ENCODE measurements around the gene ZP3.
"Not testable (repeated sequence)": the region's sequence is repeated elsewhere in the genome, so short reads cannot be mapped to it uniquely, and the experiment has no call there.

The ZP3 gene

DNA sequence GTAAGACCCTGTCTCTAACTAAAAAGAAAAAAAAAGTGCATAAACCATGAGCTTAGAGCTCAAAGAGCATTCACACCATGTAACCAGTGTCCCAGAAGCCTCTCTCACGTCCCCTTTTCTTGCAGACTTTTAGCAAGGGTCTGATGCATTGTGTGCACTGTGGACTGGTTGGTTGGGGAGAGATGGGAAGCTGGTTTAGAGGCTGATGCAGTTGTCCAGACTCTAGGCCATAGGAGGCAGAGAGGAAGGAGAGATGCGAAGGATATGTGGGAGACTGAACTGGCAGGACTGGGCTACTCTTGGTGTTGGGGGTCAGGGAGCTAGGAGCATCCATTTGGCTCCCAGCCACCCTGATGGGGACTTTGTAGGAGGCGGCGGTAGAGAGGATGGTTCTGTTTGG, 17.0 kb upstream of the ZP3 start:
- no peak for DNase-seq

DNA sequence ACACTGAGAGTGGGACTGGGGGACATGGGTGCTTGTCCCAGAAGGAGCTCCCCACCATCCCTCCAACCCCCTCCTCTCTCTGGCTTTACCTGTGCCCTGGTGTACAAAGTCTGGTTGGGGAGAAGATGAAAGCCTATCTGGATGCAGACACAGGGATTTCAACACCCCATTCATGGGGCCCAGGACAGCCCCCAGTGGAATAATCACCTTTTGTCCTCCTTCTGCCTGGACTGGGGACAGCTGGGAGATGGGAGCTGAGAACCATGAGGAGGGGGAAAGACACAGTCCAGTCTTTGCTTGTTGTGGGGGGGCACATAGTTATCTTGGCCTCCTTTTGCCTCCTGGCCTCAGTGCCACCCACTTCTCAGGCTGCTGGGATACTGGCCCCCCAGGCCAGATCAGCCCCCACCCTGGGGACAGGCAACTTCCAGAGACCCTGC, 16.6 kb upstream of the ZP3 start:
- DNase-seq = no peak

GRCh38 chr7:76409537-76409936, 15.2 kb upstream of the ZP3 start, which contains the start of gene SSC4D:
TSS of gene SSC4D (minus strand) at chr7:76409697. CDS start at chr7:76404439, 5,258 bp downstream.
- no peak for DNase-seq

- no peak for DNase-seq
Observed at GRCh38 chr7:76411626-76412025, 13.1 kb upstream of the ZP3 start.

GRCh38 chr7:76412249-76412648, 12.5 kb upstream of the ZP3 start:
- DNase-seq = no peak

DNA sequence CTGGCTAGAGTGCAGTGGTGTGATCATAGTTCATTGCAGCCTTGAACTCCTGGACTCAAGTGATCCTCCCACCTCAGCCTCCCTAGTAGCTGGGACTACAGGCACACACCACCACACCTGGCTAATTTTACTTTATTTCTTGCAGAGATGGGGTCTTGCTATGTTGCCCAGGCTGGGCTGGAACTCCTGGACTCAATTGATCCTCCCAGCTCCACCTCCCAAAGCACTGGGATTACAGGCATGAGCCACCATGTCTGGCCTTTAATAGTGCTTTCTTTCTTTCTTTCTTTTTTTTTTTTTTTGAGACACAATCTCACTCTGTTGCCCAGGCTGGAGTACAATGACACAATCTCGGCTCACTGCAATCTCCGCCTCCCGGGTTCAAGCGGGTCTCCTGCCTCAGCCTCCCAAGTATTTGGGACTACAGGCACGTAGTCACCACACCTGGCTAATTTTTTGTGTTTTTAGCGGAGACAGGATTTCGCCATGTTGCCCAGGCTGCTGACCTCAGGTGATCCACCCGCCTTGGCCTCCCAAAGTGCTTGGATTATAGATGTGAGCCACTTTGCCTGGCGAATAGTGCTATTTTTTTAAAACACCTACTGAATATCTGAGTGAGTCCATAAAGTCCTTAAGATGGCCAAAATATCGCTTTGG, 7.0 kb upstream of the ZP3 start:
- DNase-seq = not testable (repeated sequence)

GRCh38 chr7:76421097-76421496, 3.7 kb upstream of the ZP3 start:
- DNase-seq = not testable (repeated sequence)

DNA sequence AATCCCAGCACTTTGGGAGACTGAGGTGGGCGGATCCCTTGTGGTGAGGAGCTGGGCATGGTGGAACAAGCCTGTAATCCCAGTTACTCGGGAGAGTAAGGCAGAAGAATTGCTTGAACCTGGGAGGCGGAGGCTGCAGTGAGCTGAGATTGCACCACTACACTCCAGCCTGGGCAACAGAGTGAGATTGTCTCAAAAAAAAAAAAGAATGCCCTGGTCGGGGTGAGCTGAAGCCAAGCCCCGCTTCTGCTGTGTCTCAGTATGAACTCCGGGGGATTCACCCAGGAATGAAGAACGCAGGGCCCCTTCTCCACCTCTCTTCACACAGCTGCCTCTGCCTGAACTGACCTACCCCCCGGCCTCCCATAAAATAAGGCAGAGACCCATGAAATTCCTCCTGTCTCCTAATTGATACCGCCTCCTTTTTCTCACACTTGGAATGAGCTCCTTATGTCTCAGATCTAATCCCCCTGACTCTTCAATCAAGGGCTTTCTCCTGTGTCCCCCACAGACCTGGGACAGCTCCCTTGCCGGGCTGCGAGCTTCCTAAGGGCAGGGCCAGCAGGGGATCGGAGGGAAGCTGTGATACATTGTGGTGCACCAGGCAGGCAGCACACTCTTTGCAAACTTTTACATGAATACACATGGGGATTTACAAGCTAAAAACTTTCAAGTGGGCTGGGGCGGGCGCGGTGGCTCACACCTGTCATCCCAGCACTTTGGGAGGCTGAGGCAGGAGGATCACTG, 911 bp upstream of the ZP3 start:
- no peak for DNase-seq

DNA sequence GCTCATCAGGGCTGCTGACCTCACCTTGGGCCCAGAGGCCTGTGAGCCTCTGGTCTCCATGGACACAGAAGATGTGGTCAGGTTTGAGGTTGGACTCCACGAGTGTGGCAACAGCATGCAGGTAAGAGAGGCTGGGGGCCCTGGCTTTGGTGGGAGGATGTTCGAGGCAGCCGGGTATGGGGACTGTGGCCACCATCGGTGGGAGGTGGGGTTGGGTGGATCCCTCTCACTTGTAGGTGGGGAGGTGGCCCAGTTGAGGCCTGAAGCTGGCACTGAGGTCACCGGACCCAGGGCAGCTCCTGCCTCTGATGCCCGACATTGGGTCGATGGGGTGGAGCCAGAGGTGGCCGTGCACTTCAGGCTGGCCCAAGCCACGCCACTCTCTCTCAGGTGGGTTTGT, 406 bp downstream of the ZP3 start:
- DNase-seq = no peak

GRCh38 chr7:76425558-76425957, 808 bp downstream of the ZP3 start:
- not testable (repeated sequence) for DNase-seq

GRCh38 chr7:76426246-76426645, 1.5 kb downstream of the ZP3 start:
- no peak for DNase-seq

GRCh38 chr7:76427635-76428034, 2.9 kb downstream of the ZP3 start:
- DNase-seq = no peak

- no peak for DNase-seq
Observed at GRCh38 chr7:76428149-76428823, 3.5 kb downstream of the ZP3 start.

GRCh38 chr7:76428868-76429805, 4.4 kb downstream of the ZP3 start:
- peak; percentile 0 to 18 for DNase-seq

- DNase-seq = no peak
Observed at GRCh38 chr7:76430211-76430610, 5.5 kb downstream of the ZP3 start.

DNA sequence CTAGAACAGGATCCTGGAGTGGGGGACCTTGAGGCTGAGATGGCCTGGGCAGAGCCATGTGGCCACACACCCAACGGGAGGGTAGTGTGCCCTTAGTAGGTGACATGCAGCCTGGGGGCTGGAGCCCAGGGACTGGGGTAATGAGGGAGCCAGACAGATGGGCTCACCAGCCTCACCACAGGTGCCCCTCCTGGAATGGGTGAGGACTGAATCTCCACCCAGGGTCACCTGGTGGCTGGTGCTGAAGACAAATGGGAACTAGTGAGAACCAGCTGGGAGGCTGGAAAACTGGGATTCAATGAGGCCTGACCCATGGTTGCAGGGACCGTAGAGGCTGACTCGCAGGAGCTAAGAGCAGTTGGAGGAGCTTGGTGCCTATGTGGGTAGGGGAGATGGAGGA, 6.1 kb downstream of the ZP3 start:
- DNase-seq = no peak

GRCh38 chr7:76437873-76438272, 13.1 kb downstream of the ZP3 start:
- DNase-seq = peak; percentile 62 to 63

- not testable (repeated sequence) for DNase-seq
Observed at GRCh38 chr7:76439120-76439888, 14.6 kb downstream of the ZP3 start.

GRCh38 chr7:76440404-76440803, 15.7 kb downstream of the ZP3 start:
- DNase-seq = not testable (repeated sequence)

GRCh38 chr7:76441792-76442191, 17.0 kb downstream of the ZP3 start:
- DNase-seq = not testable (repeated sequence)

DNA sequence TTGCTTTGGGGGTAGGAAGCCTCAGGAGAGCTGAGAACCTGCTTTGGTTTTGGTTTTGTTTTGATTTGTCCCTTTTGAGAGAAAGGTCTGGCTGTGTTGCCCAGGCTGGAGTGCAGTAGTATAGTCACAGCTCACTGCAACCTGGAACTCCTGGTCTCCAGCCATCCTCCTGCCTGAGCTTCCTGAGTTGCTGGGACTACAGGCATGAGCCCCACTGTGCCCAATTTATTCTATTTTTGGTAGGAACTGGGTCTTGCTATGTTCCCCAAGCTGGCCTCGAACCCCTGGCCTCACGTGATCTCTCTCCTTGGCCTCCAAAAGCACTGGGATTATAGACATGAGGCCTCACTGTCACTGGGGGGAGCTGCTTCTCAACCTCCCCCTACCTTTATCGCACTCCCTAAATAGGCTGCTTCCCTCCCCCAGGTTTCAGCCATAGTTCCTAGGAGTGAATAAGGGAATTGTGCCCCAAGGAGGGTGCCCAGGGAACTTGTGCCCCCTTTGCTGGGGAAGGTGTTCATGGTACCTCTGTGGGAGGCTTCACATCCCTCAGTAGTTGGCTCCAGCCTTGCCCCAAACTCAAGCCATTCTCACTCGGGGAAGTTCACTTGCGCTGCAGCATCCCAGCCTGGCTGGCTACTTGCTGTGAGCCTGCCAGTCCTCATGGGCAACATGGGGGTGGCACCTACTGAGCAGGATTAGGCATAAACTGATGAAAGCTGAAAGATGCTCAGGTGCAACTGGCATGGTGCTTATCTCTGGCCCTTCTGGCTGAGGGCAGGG, 18.1 kb downstream of the ZP3 start:
- DNase-seq = not testable (repeated sequence)
